Hepatic stellate cell (primary cell): ENCODE measurements around the gene STRIP1.

Source experiments
- DNase-seq: peaks from one replicate; pipeline ENCODE4 v3.0.0; 2011; ENCODE audit warnings: low spot score

STRIP1 gene

DNA sequence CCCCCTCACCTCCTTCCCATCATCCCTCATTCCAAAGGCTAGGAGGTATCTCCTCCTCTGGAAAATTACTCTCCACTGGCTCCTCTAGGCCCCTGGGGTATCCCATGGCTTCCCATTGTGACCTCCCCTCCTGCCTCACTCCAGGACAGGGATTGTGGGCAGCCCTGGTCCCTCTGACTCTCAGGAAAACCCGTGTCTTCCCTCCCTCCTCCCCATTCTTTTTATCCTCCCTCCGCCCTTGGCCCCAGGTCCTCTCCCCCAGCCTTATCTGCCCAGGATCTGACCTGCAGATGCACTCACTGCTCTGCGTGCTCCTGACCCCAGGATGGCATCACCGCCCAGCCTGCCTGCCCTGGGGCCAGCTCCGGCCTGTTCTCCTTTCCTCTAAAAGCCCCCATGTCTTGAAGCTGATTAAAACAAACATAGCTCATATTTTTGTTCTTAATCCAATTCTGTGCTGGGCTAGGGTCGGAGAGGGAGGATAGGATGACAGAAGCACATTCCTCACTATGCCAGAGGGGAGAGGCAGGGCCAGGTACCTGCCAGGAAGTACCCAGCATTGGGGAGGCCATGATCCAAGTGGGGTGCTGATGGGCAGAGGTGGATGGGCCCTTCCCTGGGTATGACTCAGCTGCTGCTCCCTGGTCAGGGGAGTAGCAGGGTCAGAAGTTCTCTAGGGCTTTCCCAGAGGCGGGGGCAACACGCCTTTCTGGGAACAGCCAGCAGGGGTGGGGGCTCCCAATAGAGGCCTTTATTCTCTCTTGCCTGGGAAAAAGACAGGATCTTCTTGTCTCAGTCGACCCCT, 64.0 kb downstream of the STRIP1 start:
- no peak for DNase-seq

DNA sequence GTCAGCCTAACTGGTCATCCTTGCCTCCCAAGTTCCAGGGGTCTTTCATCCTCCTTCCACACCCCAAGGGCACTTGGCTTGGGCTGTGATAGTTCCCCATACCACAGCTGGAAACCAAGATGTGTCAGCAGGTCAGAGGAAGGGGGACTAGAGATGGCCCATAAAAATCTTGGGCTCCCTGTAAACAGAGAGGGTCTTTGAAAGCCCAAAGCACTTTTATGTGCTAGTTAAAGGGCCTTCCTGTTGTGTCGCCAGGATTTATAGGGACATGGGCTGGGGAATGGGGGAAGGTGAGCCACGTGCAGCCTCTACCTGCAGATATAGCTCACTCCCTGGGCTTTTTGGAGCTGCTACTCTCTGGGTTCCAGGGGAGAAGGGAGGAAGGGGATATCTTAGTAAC, 65.9 kb downstream of the STRIP1 start:
- no peak for DNase-seq

DNA sequence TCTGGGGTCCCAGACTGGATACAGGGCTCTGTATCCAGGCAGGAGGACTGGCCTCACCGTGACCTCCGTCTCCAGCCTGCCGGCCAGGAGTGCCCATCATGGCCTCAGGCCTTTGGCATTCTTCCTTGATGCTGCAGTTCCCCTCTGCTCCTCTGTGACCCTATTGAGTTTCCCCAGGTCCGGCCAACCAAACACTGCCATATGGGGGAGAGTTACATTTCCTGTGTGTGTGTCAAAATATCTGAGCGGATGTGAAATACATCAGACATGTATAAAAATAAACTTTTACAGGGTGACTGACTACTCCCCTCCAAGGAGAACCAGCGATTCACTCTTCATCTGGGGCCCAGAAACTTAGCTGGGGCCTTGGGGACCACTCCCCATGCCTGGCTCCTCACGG, 67.7 kb downstream of the STRIP1 start:
- peak; percentile 76 for DNase-seq
